ENCODE data around the gene ALAD.

GRCh38 chr9:113409883-113410206 lies 8.8 kb upstream of the ALAD start:
- no peak for TF ChIP-seq TAF1 (IDR thresholded peaks at IDR 0.05; ENCODE audit: low read depth, low read length)
- TF ChIP-seq POLR2AphosphoS5 (IDR thresholded peaks at IDR 0.05; ENCODE audit: low read depth, low read length) = no peak
